Vagina (tissue), 2 donors: ENCODE measurements around the gene CNIH2. TPM values are rescaled to one million over a fixed set of nuclear protein-coding genes. Genes with fewer than 3 reads are reported as not detected.

ENCODE experiments used
- DNase-seq, 2 donors: peaks; one replicate each; pipeline ENCODE4 v3.0.0-alpha.2; 2017; ENCODE audit errors: extremely low spot score in 2 of 2
- H3K27ac ChIP-seq: fragments of 200-600 bp; sonication (generic); one replicate; pipeline ENCODE4 v1.5.1; 2019
- H3K27me3 ChIP-seq: fragments of 200-600 bp; sonication (generic); one replicate; pipeline ENCODE4 v1.5.1; 2019
- H3K36me3 ChIP-seq, 2 donors: fragments of 200-600 bp; sonication (generic); one replicate each; pipeline ENCODE4 v1.5.1; 2017 to 2019
- H3K4me1 ChIP-seq: fragments of 200-600 bp; sonication (generic); one replicate; pipeline ENCODE4 v1.5.1; 2019
- H3K4me3 ChIP-seq, 2 donors: fragments of 200-600 bp; sonication (generic); 1 replicate in 1 of 2; 2 replicates in 1 of 2; pipeline ENCODE4 v1.5.1; 2016 to 2019
- H3K9me3 ChIP-seq: fragments of 200-600 bp; sonication (generic); one replicate; pipeline ENCODE4 v1.5.1; 2019
- CTCF ChIP-seq, 3 experiments: fragments of 450-650 bp in 2 of 3; fragments of 200-600 bp in 1 of 3; sonication (generic) in 1 of 3; IDR thresholded peaks; one replicate each; pipeline ENCODE4 v1.5.1; 2017 to 2019; ENCODE audit warnings: antibody characterized with exemption in 3 of 3, mild to moderate bottlenecking in 2 of 3, moderate library complexity in 2 of 3
- POLR2A ChIP-seq, 2 donors: fragments of 450-650 bp; IDR thresholded peaks; one replicate each; pipeline ENCODE4 v1.6.1; 2017; ENCODE audit warnings: antibody characterized with exemption in 2 of 2, mild to moderate bottlenecking in 2 of 2, moderate library complexity in 2 of 2
- POLR2AphosphoS5 ChIP-seq, 2 donors: sonication (generic); formaldehyde crosslinking; IDR thresholded peaks; one replicate each; pipeline ENCODE4 v1.9.0; 2017; ENCODE audit warnings: antibody characterized with exemption in 2 of 2, mild to moderate bottlenecking in 2 of 2, low read depth in 1 of 2; ENCODE audit not compliant: insufficient read depth in 1 of 2
- intact Hi-C: fragments of 100-400 bp; cut with DNase I; formaldehyde crosslinking; loops from one replicate; pipeline ENCODE4 v1.15.1; 2023
- total RNA-seq: library from RNA; depleted of rRNA; stranded (reverse); fragments of >200 nt; gene quantifications from one replicate; pipeline ENCODE4 v1.2.3, GENCODE V29; 2016

Gene CNIH2
- total RNA-seq: 3.2 TPM

- no peaks in the 10 kb centered on the region for H3K27me3 ChIP-seq
- peaks cover 0 to 38% of the 10 kb centered on the region in 2 donors for H3K36me3 ChIP-seq
- peak within 1 kb of the TSS; percentile 56 for H3K27ac ChIP-seq
- TF ChIP-seq POLR2AphosphoS5 (IDR thresholded peaks at IDR 0.05; ENCODE audit: insufficient read depth in 1 of 2, low read depth in 1 of 2) (peak in 1 of 2 donors; percentile 11), POLR2A (IDR thresholded peaks at IDR 0.05) (no peak)
- no peaks in the 10 kb centered on the region for H3K9me3 ChIP-seq
- no peak for DNase-seq
- intact Hi-C loops: no loop called here
- H3K4me3 ChIP-seq: peak within 1 kb of the TSS; percentile 33 to 50
- peaks cover 37% of the 10 kb centered on the region for H3K4me1 ChIP-seq
Measured at GRCh38 chr11:66277471-66278362, at the start of gene CNIH2. Gene CNIH2 (plus strand): TSS chr11:66278175. CDS start chr11:66278457, 282 bp downstream.

- H3K27ac ChIP-seq: no peak overlapping the region
- TF ChIP-seq POLR2A (IDR thresholded peaks at IDR 0.05): no peak
- TF ChIP-seq CTCF (IDR thresholded peaks at IDR 0.05): no peak
- TF ChIP-seq POLR2AphosphoS5 (IDR thresholded peaks at IDR 0.05; ENCODE audit: insufficient read depth in 1 of 2, low read depth in 1 of 2): no peak
- H3K27me3 ChIP-seq: no peaks in the 10 kb centered on the region
- H3K4me1 ChIP-seq: no peaks in the 10 kb centered on the region
- no peak for DNase-seq
- H3K4me3 ChIP-seq: no peak overlapping the region
- peaks cover 0 to 39% of the 10 kb centered on the region in 2 donors for H3K36me3 ChIP-seq
- no peaks in the 10 kb centered on the region for H3K9me3 ChIP-seq
- intact Hi-C loops: loop anchor here (10.0 kb wide), 1 partner anchor 56 kb away; the partner anchor contains the start of gene YIF1A
Measured at GRCh38 chr11:66228521-66228920, 49.5 kb upstream of the CNIH2 start.

GRCh38 chr11:66230156-66230555 is 47.8 kb upstream of the CNIH2 start:
- H3K4me1 ChIP-seq: no peaks in the 10 kb centered on the region
- H3K4me3 ChIP-seq: no peak overlapping the region
- H3K27ac ChIP-seq: no peak overlapping the region
- intact Hi-C loops: no loop called here
- H3K27me3 ChIP-seq: no peaks in the 10 kb centered on the region
- no peak for TF ChIP-seq POLR2AphosphoS5 (IDR thresholded peaks at IDR 0.05; ENCODE audit: insufficient read depth in 1 of 2, low read depth in 1 of 2)
- no peak for TF ChIP-seq POLR2A (IDR thresholded peaks at IDR 0.05)
- DNase-seq: no peak
- no peaks in the 10 kb centered on the region for H3K9me3 ChIP-seq
- peaks cover 0 to 55% of the 10 kb centered on the region in 2 donors for H3K36me3 ChIP-seq

- H3K27ac ChIP-seq: no peak overlapping the region
- no peak for TF ChIP-seq CTCF (IDR thresholded peaks at IDR 0.05)
- TF ChIP-seq POLR2AphosphoS5 (IDR thresholded peaks at IDR 0.05; ENCODE audit: insufficient read depth in 1 of 2, low read depth in 1 of 2): no peak
- TF ChIP-seq POLR2A (IDR thresholded peaks at IDR 0.05): no peak
- H3K4me3 ChIP-seq: no peak overlapping the region
- DNase-seq: no peak
- intact Hi-C loops: no loop called here
- no peaks in the 10 kb centered on the region for H3K4me1 ChIP-seq
- no peaks in the 10 kb centered on the region for H3K27me3 ChIP-seq
- H3K9me3 ChIP-seq: no peaks in the 10 kb centered on the region
- H3K36me3 ChIP-seq: peaks cover 0 to 63% of the 10 kb centered on the region in 2 donors
Measured at GRCh38 chr11:66230978-66231377, 47.0 kb upstream of the CNIH2 start.

- no peak for DNase-seq
- Histone ChIP-seq H3K4me1 (no peaks in the 10 kb centered on the region), H3K4me3 (no peak overlapping the region), H3K27ac (no peak overlapping the region), H3K36me3 (peaks cover 0 to 63% of the 10 kb centered on the region in 2 donors), H3K9me3 (no peaks in the 10 kb centered on the region), H3K27me3 (no peaks in the 10 kb centered on the region)
- no peak for TF ChIP-seq CTCF (IDR thresholded peaks at IDR 0.05)
- TF ChIP-seq POLR2AphosphoS5 (IDR thresholded peaks at IDR 0.05; ENCODE audit: insufficient read depth in 1 of 2, low read depth in 1 of 2): no peak
- no peak for TF ChIP-seq POLR2A (IDR thresholded peaks at IDR 0.05)
- intact Hi-C loops: no loop called here
Measured at GRCh38 chr11:66231561-66231960, 46.4 kb upstream of the CNIH2 start.

GRCh38 chr11:66232769-66233168 is 45.2 kb upstream of the CNIH2 start:
- peaks cover 0 to 57% of the 10 kb centered on the region in 2 donors for H3K36me3 ChIP-seq
- H3K4me3 ChIP-seq: no peak overlapping the region
- no peak for DNase-seq
- H3K4me1 ChIP-seq: no peaks in the 10 kb centered on the region
- H3K27me3 ChIP-seq: no peaks in the 10 kb centered on the region
- intact Hi-C loops: no loop called here
- H3K27ac ChIP-seq: no peak overlapping the region
- no peaks in the 10 kb centered on the region for H3K9me3 ChIP-seq
- TF ChIP-seq CTCF (IDR thresholded peaks at IDR 0.05) (no peak), POLR2A (IDR thresholded peaks at IDR 0.05) (no peak), POLR2AphosphoS5 (IDR thresholded peaks at IDR 0.05; ENCODE audit: insufficient read depth in 1 of 2, low read depth in 1 of 2) (no peak)
